ENCODE results near the gene ARRDC5. TPM values are rescaled to one million over a fixed set of nuclear protein-coding genes. Genes with fewer than 3 reads are reported as not detected.
A peak's percentile ranks its signal among the peaks of the same experiment; 100 is the strongest.

Gene ARRDC5
- total RNA-seq, 2 experiments from 2014 or later = 0.12 TPM; not detected in 1

GRCh38 chr19:4922530-4923275 is 20.0 kb upstream of the ARRDC5 start:
- no peak overlapping the region for H3K4me3 Mint-ChIP-seq
- H3K9me3 Mint-ChIP-seq = no peaks in the 10 kb centered on the region
- H3K27me3 Mint-ChIP-seq = no peaks in the 10 kb centered on the region
- POLR2A ChIA-PET = no interaction called here
- H3K27ac Mint-ChIP-seq = no peak overlapping the region
- H3K36me3 Mint-ChIP-seq = peaks cover 32% of the 10 kb centered on the region
- CTCF ChIA-PET = no interaction called here
- no peak for DNase-seq
- intact Hi-C loops (cut with micrococcal nuclease) = no loop called here
- H3K4me1 Mint-ChIP-seq (ENCODE audit: low read depth) = peaks cover 2% of the 10 kb centered on the region

GRCh38 chr19:4916292-4917082 is 13.8 kb upstream of the ARRDC5 start:
- peaks cover 55% of the 10 kb centered on the region for H3K4me1 Mint-ChIP-seq (ENCODE audit: low read depth)
- POLR2A ChIA-PET = interaction anchor here (0.6 to 1.1 kb wide), 4 partner anchors 9 to 986 kb away, joined by 3 to 5 read pairs (median 4); partner anchors contain the start of genes SAFB and SAFB2
- peak overlapping the region; percentile 64 for H3K27ac Mint-ChIP-seq
- intact Hi-C loops (cut with micrococcal nuclease) = no loop called here
- CTCF ChIA-PET = interaction anchor here (6.7 kb wide), 1 partner anchor 107 kb away, joined by 85 read pairs; no protein-coding TSS in a partner anchor
- peak; percentile 46 for DNase-seq
- no peaks in the 10 kb centered on the region for H3K27me3 Mint-ChIP-seq
- peaks cover 69% of the 10 kb centered on the region for H3K36me3 Mint-ChIP-seq
- no peaks in the 10 kb centered on the region for H3K9me3 Mint-ChIP-seq
- peak overlapping the region; percentile 72 for H3K4me3 Mint-ChIP-seq

- Mint-ChIP-seq H3K27me3 (no peaks in the 10 kb centered on the region), H3K9me3 (no peaks in the 10 kb centered on the region), H3K4me3 (peak overlapping the region; percentile 72), H3K4me1 (ENCODE audit: low read depth) (peaks cover 62% of the 10 kb centered on the region), H3K36me3 (peaks cover 72% of the 10 kb centered on the region), H3K27ac (peak overlapping the region; percentile 90)
- intact Hi-C loops (cut with micrococcal nuclease) = loop anchor here (2.0 kb wide), 2 partner anchors 54 to 190 kb away; partner anchors contain the start of gene KDM4B
- POLR2A ChIA-PET = interaction anchor here (1.3 kb wide), 1 partner anchor 54 kb away, joined by 3 read pairs; the partner anchor contains the start of gene KDM4B
- peak; percentile 81 for DNase-seq
- CTCF ChIA-PET = interaction anchor here (5.1 to 6.7 kb wide), 2 partner anchors 43 to 106 kb away, joined by 85 to 102 read pairs; partner anchors contain the start of gene PLIN3
These were observed 12.2 kb upstream of the ARRDC5 start for GRCh38 chr19:4914736-4915501.

- Mint-ChIP-seq H3K4me1 (ENCODE audit: low read depth) (peaks cover 62% of the 10 kb centered on the region), H3K36me3 (peaks cover 70% of the 10 kb centered on the region), H3K27ac (peak overlapping the region; percentile 90), H3K9me3 (no peaks in the 10 kb centered on the region), H3K27me3 (no peaks in the 10 kb centered on the region), H3K4me3 (peak overlapping the region; percentile 72)
- peak; percentile 70 for DNase-seq
- ChIA-PET CTCF (interaction anchor here (0.7 to 6.7 kb wide), 5 partner anchors 36 to 116 kb away, joined by 3 to 102 read pairs (median 17); partner anchors contain the start of gene PLIN3), POLR2A (interaction anchor here (1.3 kb wide), 1 partner anchor 54 kb away, joined by 3 read pairs; the partner anchor contains the start of gene KDM4B)
- intact Hi-C loops (cut with micrococcal nuclease) = loop anchor here (2.0 kb wide), 2 partner anchors 55 to 189 kb away; partner anchors contain the start of gene KDM4B
These were observed 11.5 kb upstream of the ARRDC5 start for GRCh38 chr19:4913996-4914735.

GRCh38 chr19:4911786-4912672 is 9.3 kb upstream of the ARRDC5 start:
- Mint-ChIP-seq H3K27ac (peak overlapping the region; percentile 84), H3K4me1 (ENCODE audit: low read depth) (peaks cover 67% of the 10 kb centered on the region), H3K36me3 (peaks cover 61% of the 10 kb centered on the region), H3K27me3 (no peaks in the 10 kb centered on the region), H3K9me3 (no peaks in the 10 kb centered on the region), H3K4me3 (peak overlapping the region; percentile 89)
- DNase-seq = peak; percentile 88
- ChIA-PET POLR2A (interaction anchor here (0.7 to 1.9 kb wide), 6 partner anchors 42 to 120 kb away, joined by 3 to 11 read pairs (median 4); partner anchors contain the start of genes FEM1A, KDM4B and PLIN3), CTCF (interaction anchor here (0.6 to 6.7 kb wide), 16 partner anchors 9 to 187 kb away, joined by 3 to 102 read pairs (median 4); partner anchors contain the start of genes ARRDC5, FEM1A and PLIN3)
- intact Hi-C loops (cut with micrococcal nuclease) = loop anchor here (1.0 to 2.0 kb wide), 3 partner anchors 40 to 101 kb away; partner anchors contain the start of gene PLIN3

GRCh38 chr19:4911314-4911713 is 8.6 kb upstream of the ARRDC5 start:
- H3K4me3 Mint-ChIP-seq = peak overlapping the region; percentile 89
- no peaks in the 10 kb centered on the region for H3K9me3 Mint-ChIP-seq
- ChIA-PET CTCF (interaction anchor here (0.8 to 6.7 kb wide), 13 partner anchors 9 to 126 kb away, joined by 3 to 102 read pairs (median 7); partner anchors contain the start of genes ARRDC5, FEM1A and PLIN3), POLR2A (interaction anchor here (0.7 to 1.9 kb wide), 5 partner anchors 41 to 119 kb away, joined by 3 to 11 read pairs (median 4); partner anchors contain the start of genes FEM1A, KDM4B and PLIN3)
- H3K27ac Mint-ChIP-seq = peak overlapping the region; percentile 84
- H3K27me3 Mint-ChIP-seq = no peaks in the 10 kb centered on the region
- peaks cover 62% of the 10 kb centered on the region for H3K4me1 Mint-ChIP-seq (ENCODE audit: low read depth)
- H3K36me3 Mint-ChIP-seq = peaks cover 56% of the 10 kb centered on the region
- DNase-seq = no peak
- intact Hi-C loops (cut with micrococcal nuclease) = loop anchor here (1.0 to 2.0 kb wide), 3 partner anchors 39 to 101 kb away; partner anchors contain the start of gene PLIN3

GRCh38 chr19:4910594-4911281 is 8.0 kb upstream of the ARRDC5 start:
- ChIA-PET POLR2A (interaction anchor here (1.4 to 1.9 kb wide), 3 partner anchors 40 to 58 kb away, joined by 4 to 11 read pairs (median 7); partner anchors contain the start of genes KDM4B and PLIN3), CTCF (interaction anchor here (0.8 to 6.7 kb wide), 8 partner anchors 21 to 119 kb away, joined by 3 to 102 read pairs (median 13); partner anchors contain the start of gene PLIN3)
- H3K36me3 Mint-ChIP-seq = peaks cover 52% of the 10 kb centered on the region
- intact Hi-C loops (cut with micrococcal nuclease) = loop anchor here (1.0 to 2.0 kb wide), 3 partner anchors 38 to 100 kb away; partner anchors contain the start of gene PLIN3
- peak overlapping the region; percentile 89 for H3K4me3 Mint-ChIP-seq
- DNase-seq = peak; percentile 37
- peak overlapping the region; percentile 84 for H3K27ac Mint-ChIP-seq
- H3K27me3 Mint-ChIP-seq = no peaks in the 10 kb centered on the region
- H3K9me3 Mint-ChIP-seq = no peaks in the 10 kb centered on the region
- peaks cover 57% of the 10 kb centered on the region for H3K4me1 Mint-ChIP-seq (ENCODE audit: low read depth)

- Mint-ChIP-seq H3K9me3 (no peaks in the 10 kb centered on the region), H3K27me3 (no peaks in the 10 kb centered on the region), H3K27ac (peak overlapping the region; percentile 65), H3K36me3 (peaks cover 45% of the 10 kb centered on the region), H3K4me3 (peak overlapping the region; percentile 89), H3K4me1 (ENCODE audit: low read depth) (peaks cover 50% of the 10 kb centered on the region)
- ChIA-PET CTCF (interaction anchor here (6.7 kb wide), 1 partner anchor 101 kb away, joined by 85 read pairs; no protein-coding TSS in a partner anchor), POLR2A (no interaction called here)
- intact Hi-C loops (cut with micrococcal nuclease) = loop anchor here (2.0 kb wide), 1 partner anchor 99 kb away; no protein-coding TSS in a partner anchor
- peak; percentile 97 for DNase-seq
These were observed 7.3 kb upstream of the ARRDC5 start for GRCh38 chr19:4909897-4910593.

Measured in activated CD4-positive, alpha-beta memory T cell treated with anti-CD3 and anti-CD28 coated beads for 36 hours (primary cell).